Stimulated activated CD4-positive, alpha-beta T cell treated with anti-CD3 and anti-CD28 coated beads, Interleukin-4, amount 100 ng/mL, for 1 hour (primary cell): ENCODE measurements around the gene HSPA1B.
"Not testable (repeated sequence)": the region's sequence is repeated elsewhere in the genome, so short reads cannot be mapped to it uniquely, and the experiment has no call there.

Experiments used
- DNase-seq: peaks from one replicate; pipeline ENCODE4 v3.0.0-alpha.2; 2020

The HSPA1B gene

GRCh38 chr6:31861150-31861549, 33.6 kb downstream of the HSPA1B start:
- no peak for DNase-seq

DNA sequence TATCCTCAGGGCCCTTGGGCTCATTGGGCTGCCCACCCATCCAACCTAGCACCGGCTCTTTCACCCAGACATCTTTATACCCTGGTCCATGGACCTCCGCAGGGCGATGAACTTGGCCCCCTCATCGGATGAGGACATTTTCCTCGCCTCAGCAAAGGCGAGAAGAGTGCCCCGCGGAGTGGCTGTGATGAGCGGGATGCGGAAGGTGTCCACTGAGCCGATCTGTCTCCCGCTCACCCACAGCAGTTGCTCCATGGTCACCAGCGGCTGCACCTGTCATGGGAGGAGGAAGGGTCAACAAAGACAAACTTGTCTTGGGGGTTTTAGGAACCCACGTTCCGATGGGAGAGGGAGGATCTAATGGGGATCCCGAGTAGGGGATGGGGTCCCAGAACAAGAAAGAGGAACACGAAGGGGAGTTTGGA, 34.4 kb downstream of the HSPA1B start:
- no peak for DNase-seq

- DNase-seq: peak; percentile 97
These were observed 35.1 kb downstream of the HSPA1B start, which contains the start of gene NEU1 for GRCh38 chr6:31862344-31863235. TSS of gene NEU1 (minus strand) at chr6:31862821. CDS start at chr6:31862776, 45 bp downstream.

DNA sequence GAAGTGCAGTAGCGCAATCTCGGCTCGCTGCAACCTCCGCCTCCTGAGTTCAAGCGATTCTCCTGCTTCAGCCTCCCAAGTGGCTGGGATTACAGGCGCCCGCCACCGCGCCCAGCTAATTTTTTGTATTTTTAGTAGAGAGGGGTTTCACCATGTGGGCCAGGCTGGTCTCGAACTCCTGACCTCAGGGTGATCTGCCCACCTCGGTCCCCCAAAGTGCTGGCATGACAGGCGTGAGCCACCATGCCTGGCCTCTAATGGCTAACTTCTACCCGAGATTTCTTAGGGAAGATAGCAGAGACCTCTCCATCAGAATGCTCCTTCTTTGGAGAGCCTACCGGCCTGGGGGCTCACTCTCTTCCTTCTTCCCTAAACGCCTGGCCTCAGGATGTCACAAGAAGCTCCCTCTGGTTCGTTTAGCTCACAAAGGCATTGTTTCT, 36.6 kb downstream of the HSPA1B start:
- not testable (repeated sequence) for DNase-seq

- no peak for DNase-seq
These were observed 37.3 kb downstream of the HSPA1B start for GRCh38 chr6:31864818-31865204.

DNA sequence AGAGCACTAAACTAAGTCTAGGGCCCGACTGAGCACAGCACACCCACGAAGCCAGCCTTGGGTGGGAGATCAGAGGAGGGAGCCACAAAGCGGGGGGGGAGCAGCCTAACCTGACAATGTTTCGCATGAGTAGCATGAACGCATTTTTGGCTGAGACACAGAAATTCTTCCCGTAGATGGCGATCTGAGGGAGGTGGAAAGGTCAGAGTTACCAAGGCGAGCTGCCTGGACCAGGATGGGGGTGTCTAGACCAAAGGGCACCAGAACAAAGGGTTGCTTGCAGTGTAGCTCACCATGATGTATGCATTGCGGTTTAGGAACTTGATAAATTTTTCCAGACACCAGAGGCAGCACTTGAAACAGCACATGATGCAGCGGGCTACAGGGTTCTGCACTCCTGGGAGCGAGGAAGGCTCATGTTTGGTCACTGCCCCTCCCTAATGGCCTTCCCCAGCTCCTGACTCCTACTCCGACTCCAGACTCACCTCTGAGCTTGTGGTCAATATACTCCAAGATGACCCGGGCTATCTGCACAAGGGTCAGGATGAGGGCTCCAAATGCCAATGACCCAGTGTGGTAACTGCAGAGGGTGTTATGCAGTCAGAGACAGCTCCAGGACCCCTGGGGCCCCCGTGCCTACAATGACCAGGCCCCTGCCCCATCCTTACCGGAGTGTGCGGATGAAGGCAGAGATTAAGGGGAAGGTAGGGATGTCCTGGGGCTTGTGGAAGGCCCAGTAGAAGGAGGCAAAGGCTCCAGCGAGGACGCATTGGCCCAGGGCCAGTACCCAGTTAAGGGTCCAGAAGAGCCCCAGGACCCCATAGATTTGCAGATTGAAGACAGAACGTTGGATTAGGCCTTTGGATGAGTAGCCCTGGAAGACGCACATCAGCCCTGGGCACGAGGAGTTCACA, 37.9 kb downstream of the HSPA1B start:
- no peak for DNase-seq

GRCh38 chr6:31868658-31868971, 41.1 kb downstream of the HSPA1B start:
- DNase-seq: not testable (repeated sequence)

DNA sequence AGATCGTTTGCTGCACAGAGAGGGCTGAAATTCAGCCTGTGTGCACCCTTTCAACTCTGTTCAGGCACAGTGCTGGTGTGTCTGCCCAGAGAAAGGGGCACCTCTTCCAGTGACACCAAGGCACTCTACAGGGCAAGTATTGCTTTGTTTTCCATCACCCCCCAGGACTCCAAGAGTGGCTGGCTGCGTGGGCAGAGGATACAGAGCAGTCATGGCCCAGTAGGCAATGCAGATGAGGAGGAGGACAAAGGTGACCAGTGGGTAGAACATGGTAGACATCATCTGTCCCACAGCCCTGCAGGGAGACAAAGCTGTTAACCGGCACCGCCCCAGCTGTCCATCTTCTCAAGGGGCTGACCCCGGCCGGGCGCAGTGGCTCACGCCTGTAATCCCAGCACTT, 41.8 kb downstream of the HSPA1B start:
- no peak for DNase-seq

GRCh38 chr6:31870385-31870921, 42.9 kb downstream of the HSPA1B start:
- no peak for DNase-seq

DNA sequence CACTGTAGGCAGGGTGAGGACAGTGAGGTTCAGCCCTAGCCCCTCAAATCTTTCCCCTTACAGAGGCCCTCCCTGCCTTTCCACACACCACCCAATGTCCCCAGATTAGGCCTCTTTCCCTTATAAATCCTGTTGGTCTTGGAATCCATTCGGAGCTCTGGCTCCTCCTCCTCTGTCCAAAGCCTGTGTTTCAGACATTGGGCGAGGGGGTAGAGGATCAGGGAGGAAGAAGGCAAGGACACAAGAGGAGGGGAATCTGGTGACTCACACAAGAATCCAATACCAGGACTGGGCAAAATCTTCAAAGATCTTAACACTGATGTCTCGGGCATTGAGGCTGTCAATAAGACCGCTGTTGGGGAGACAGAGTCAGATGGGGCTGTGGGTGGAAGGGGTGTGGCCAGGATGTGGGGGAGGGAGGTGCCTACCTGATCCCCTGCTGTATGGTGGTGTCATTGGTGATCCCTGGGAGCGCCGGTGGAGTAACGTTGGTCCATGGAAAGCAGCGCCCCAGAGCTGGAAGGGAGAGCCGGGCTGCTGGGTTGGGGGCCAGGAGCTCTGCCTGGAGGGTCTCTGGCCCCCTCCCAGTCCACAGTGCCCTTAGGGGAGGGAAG, 43.6 kb downstream of the HSPA1B start:
- no peak for DNase-seq

DNA sequence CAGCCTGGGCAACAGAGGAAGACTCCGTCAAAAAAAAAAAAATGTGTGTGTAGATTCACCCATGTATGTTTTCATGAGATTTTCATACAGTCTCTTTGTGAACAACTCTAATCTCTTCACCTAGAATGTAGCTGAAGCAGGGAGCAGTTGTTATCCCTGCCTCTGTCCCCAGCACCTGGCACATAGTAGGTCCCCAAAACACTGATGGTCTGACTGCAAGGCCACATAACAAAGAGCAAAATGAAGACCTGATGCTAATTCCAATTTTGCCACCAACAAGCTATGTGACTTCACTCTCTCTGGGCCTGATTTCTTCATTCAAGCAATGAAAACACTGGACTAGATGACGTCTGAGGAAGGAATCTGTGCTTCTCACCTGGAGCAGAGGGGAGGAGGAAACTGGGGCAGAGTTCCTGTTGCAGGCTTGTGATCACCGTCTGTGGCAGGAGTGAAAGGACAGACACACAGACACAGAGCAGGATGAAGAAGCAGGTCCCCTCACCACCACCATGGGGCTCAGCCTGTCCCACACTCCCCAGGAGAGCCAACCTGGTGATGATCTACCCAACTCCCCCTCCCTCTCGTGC, 46.6 kb downstream of the HSPA1B start:
- no peak for DNase-seq

DNA sequence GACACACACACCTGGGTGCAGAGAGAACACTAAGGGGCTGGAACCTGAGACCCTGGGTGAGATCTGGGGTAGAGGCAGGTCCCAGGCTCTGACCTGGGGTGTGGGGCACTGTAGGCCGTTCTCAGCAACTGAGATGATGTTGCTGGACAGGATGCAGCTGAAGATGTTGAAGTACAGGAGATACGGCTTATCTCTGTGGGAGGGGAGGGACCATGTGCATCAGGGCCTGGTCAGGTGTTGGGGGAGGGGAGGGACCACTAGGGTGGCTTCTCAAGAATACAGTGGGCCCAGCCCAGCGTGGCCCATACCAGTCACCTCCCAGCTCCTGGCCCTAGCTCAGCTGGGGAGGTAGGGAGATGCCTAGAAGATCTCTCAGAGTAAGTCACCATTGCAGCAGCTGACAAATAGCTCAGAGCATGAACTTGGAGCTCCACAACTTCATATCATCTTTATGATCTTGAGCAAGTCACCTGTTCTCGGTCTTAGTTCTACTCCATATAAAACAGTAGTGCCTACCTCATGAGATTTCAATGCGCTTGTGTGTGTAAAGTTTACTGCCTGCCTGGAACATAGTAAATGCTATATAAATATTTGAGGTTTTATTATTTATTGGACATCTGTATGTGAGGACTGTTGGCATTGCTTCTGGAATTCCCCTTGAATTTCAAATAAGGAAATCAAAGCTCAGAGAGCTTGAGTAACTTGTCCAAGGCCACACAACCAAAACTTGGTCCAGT, 47.5 kb downstream of the HSPA1B start:
- no peak for DNase-seq

- DNase-seq: no peak
These were observed 48.3 kb downstream of the HSPA1B start for GRCh38 chr6:31875877-31876276.

DNA sequence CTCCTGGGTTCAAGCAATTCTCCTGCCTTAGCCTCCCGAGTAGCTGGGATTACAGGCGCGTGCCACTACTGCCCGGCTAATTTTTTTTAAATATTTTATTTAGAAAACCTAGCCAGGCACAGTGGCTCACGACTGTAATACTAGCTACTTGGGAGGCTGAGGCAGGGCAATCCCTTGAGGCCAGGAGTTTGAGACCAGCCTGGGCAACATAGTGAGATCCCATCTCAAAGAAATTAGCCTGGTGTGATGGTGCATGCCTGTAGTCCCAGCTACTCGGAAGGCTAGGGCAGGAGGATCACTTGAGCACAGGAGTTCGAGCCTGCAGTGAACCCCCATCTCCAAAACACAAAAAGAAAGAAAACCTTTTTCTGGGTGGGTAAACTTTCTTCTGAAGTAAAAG, 48.8 kb downstream of the HSPA1B start:
- DNase-seq: no peak

DNA sequence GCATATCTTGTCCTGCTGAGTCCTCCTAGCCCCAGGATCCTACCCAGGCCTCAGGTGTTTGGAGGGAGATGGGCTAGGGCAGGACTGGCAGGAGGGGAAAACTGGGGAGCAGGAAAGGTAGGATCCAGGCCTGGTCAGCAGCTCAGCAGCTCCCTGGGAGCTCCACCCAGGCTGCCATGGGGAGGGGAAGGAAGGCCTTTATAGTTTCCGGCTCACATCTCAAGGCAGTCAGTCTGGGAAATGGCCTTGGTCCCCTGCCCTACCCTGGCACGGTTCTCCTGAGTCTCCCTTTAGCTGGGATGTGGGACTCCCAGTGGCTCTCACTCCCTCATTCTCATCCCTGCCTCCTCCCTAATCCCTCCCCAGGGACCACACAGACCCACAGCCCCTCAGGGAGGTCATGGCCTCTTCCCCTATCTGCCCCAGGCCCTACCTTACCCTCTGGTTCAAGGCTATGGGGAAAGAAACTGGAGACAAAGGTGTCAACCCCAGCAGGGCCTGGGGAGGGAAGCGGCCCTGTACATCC, 49.6 kb downstream of the HSPA1B start:
- DNase-seq: no peak

DNA sequence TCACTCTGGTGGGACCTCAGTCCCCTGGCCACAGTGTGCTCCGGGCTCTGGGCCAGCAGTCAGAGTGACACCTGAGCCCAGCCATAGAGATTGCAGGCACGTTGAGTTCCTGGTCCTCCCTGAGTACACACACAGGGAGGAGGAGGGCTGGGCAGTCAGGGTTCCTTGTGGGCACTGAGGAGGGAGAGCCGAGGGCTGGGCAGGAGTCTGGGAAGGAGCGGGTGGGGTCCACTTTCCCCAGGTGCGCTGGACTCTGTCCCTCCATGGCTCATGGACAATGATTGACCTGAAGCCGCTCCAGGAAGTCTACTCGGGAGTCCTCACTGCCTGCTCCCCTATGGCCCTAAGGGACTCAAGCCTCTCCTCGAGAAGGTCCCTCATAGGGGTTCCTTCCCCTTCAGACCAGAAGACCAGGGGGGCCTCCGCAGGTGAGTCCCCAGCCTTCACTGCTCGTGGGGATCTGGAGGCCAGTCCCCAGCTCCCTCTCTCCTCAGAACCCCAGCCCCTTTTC, 50.2 kb downstream of the HSPA1B start:
- no peak for DNase-seq

GRCh38 chr6:31878222-31878621, 50.7 kb downstream of the HSPA1B start:
- DNase-seq: no peak

DNA sequence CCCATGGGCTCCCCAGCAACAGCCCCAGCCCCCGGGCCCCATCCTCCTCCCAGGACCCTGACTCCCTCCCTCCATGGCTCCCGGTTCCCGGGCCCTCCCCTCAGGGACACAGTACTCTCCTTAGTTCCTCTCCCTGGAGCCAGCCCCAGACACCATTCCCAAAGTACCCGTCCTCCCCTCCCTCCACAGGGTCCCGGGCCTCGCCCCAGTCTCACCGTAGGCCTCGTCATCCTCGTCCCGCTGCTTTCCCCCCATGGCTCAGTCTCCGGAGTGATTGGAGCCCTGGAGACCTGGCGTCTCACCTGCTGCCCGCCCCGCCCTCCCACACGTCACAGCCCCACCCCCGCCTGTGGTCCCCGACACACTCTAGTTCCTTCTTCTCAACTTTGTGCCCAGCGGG, 51.2 kb downstream of the HSPA1B start, which contains the start of gene SLC44A4:
SLC44A4 (minus strand) TSS at position 272 of the 400 bp plus-strand sequence; CDS start at position 255, 17 bp downstream.
- DNase-seq: no peak

DNA sequence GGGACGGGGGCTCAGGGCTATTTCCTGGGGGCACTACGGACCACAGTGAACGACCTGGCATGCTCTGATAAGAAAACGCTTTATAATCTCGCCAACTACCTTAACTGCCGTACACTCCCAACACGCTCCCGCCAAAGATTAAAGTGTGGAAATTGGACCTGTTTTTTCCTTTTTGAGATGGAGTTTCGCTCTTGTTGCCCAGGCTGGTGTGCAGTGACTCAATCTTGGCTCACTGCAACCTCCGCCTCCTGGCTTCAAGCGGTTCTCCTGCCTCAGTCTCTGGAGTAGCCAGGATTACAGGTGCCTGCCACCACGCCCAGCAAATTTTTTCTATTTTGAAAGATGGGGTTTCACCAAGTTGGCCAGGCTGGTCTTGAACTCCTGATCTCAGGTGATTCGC, 51.6 kb downstream of the HSPA1B start:
- DNase-seq: no peak
